CD14-positive monocyte (primary cell): ENCODE results near the gene GALNT4. TPM values are rescaled to one million over a fixed set of nuclear protein-coding genes. Genes with fewer than 3 reads are reported as not detected.

Source experiments
- DNase-seq, 3 donors: peaks; one replicate each; pipeline ENCODE4 v3.0.0-alpha.2; 2011 to 2022
- H2AFZ ChIP-seq: 2 replicates; pipeline ENCODE4 v1.6.0; 2012; ENCODE audit warnings: mild to moderate bottlenecking, low read depth, low read length, inconsistent platforms; ENCODE audit not compliant: insufficient read depth, poor library complexity, severe bottlenecking
- H3K27ac ChIP-seq, 2 donors: 1 replicate in 1 of 2; 2 replicates in 1 of 2; pipeline ENCODE4 v1.5.1; 2012 to 2013; ENCODE audit warnings: low read length in 2 of 2, control low read depth in 1 of 2, inconsistent platforms in 1 of 2, low read depth in 1 of 2, mild to moderate bottlenecking in 1 of 2
- H3K27me3 ChIP-seq, 2 donors: one replicate each; pipeline versions ENCODE4 v1.6.0 to v1.6.1; 2011 to 2013; ENCODE audit warnings: low read length in 2 of 2; ENCODE audit not compliant: control insufficient read depth in 2 of 2, insufficient read depth in 2 of 2
- H3K36me3 ChIP-seq, 2 donors: replicated peaks in 1 of 2; 1 replicate in 1 of 2; 2 replicates in 1 of 2; pipeline versions ENCODE4 v1.5.1 to v1.6.1; 2012 to 2013; ENCODE audit warnings: low read length in 2 of 2, control low read depth in 1 of 2, inconsistent platforms in 1 of 2, mild to moderate bottlenecking in 1 of 2; ENCODE audit not compliant: insufficient read depth in 2 of 2, control insufficient read depth in 1 of 2
- H3K4me1 ChIP-seq, 2 donors: 1 replicate in 1 of 2; 2 replicates in 1 of 2; pipeline versions ENCODE4 v1.5.1 to v1.6.1; 2012 to 2013; ENCODE audit warnings: low read length in 2 of 2, control low read depth in 1 of 2, inconsistent platforms in 1 of 2, mild to moderate bottlenecking in 1 of 2, moderate library complexity in 1 of 2; ENCODE audit not compliant: insufficient read depth in 2 of 2, control insufficient read depth in 1 of 2
- H3K4me2 ChIP-seq: replicated peaks from 2 replicates; pipeline ENCODE3; 2012; ENCODE audit warnings: low read length, moderate library complexity, mild to moderate bottlenecking; ENCODE audit not compliant: poor library complexity, severe bottlenecking; ENCODE audit errors: extremely low read depth
- H3K4me3 ChIP-seq, 3 experiments: fragments of 200-600 bp in 1 of 3; sonication (generic) in 1 of 3; replicated peaks in 1 of 3; 1 replicate in 2 of 3; 2 replicates in 1 of 3; pipeline ENCODE4 v1.5.1; 2011 to 2013; ENCODE audit warnings: low read length in 3 of 3, mild to moderate bottlenecking in 3 of 3, control low read depth in 2 of 3, low read depth in 2 of 3, inconsistent platforms in 1 of 3, moderate library complexity in 1 of 3
- H3K79me2 ChIP-seq: 2 replicates; pipeline ENCODE4 v1.6.0; 2012; ENCODE audit warnings: mild to moderate bottlenecking, control low read depth, inconsistent platforms, low read length, moderate library complexity; ENCODE audit not compliant: insufficient read depth
- H3K9ac ChIP-seq: 2 replicates; pipeline ENCODE4 v1.6.0; 2017; ENCODE audit warnings: low read length, mild to moderate bottlenecking; ENCODE audit not compliant: insufficient read depth, poor library complexity, severe bottlenecking
- H3K9me3 ChIP-seq, 2 donors: replicated peaks in 1 of 2; 1 replicate in 1 of 2; 2 replicates in 1 of 2; pipeline versions ENCODE4 v1.5.1 to v1.6.1; 2012 to 2013; ENCODE audit warnings: low read length in 2 of 2, control low read depth in 1 of 2; ENCODE audit not compliant: control insufficient read depth in 1 of 2, insufficient read depth in 1 of 2
- H4K20me1 ChIP-seq: 2 replicates; pipeline ENCODE4 v1.6.0; 2012; ENCODE audit warnings: mild to moderate bottlenecking, low read length, control low read depth, moderate library complexity; ENCODE audit not compliant: insufficient read depth
- H3K27ac Mint-ChIP-seq, 7 donors: one replicate each; pipeline ENCODE4 v1.8.0; 2020; ENCODE audit warnings: mild to moderate bottlenecking in 7 of 7, mixed read lengths in 7 of 7, moderate library complexity in 6 of 7, inconsistent platforms in 2 of 7
- H3K27me3 Mint-ChIP-seq, 3 donors: one replicate each; pipeline ENCODE4 v1.8.0; 2021 to 2022; ENCODE audit warnings: low read depth in 3 of 3, mild to moderate bottlenecking in 3 of 3, mixed read lengths in 3 of 3, moderate library complexity in 3 of 3, inconsistent platforms in 1 of 3
- H3K36me3 Mint-ChIP-seq, 2 donors: one replicate each; pipeline ENCODE4 v1.8.0; 2020; ENCODE audit warnings: mixed read lengths in 2 of 2, inconsistent platforms in 1 of 2, mild to moderate bottlenecking in 1 of 2
- H3K4me1 Mint-ChIP-seq: one replicate; pipeline ENCODE4 v1.8.0; 2020; ENCODE audit warnings: mild to moderate bottlenecking, mixed read lengths
- H3K4me3 Mint-ChIP-seq, 2 donors: one replicate each; pipeline ENCODE4 v1.8.0; 2020; ENCODE audit warnings: mild to moderate bottlenecking in 2 of 2, mixed read lengths in 2 of 2, moderate library complexity in 1 of 2
- H3K9me3 Mint-ChIP-seq, 7 donors: one replicate each; pipeline ENCODE4 v1.8.0; 2020 to 2022; ENCODE audit warnings: mixed read lengths in 7 of 7, mild to moderate bottlenecking in 6 of 7, moderate library complexity in 6 of 7, inconsistent platforms in 2 of 7
- WGBS: methylation state at CpG from one replicate; pipeline ENCODE4 v1.1.5; 2013; ENCODE audit warnings: missing lambda C conversion rate; ENCODE audit not compliant: insufficient coverage; 5-methylcytosine and 5-hydroxymethylcytosine counted together
- intact Hi-C, 2 donors: fragments of 100-400 bp; cut with micrococcal nuclease; formaldehyde crosslinking; loops; one replicate each; pipeline versions ENCODE4 v1.15.0 to v1.15.1; 2023
- polyA plus RNA-seq, 3 donors: library from polyadenylated mRNA; depleted of rRNA in 1 of 3; unstranded in 2 of 3; stranded (reverse) in 1 of 3; fragments of 300-500 nt in 2 of 3; fragments of >200 nt in 1 of 3; fragmentation: Illumina TruSeq in 2 of 3; gene quantifications; 1 replicate in 2 of 3; 2 replicates in 1 of 3; pipeline ENCODE4 v1.2.3, GENCODE V29; 2012 to 2021
- TF ChIP-seq, protein P1 (sequence below): fragments of 200-600 bp; IDR thresholded peaks from one replicate; pipeline ENCODE4 v1.8.0; 2022; ENCODE audit warnings: antibody characterized with exemption, mild to moderate bottlenecking

Gene GALNT4
- polyA plus RNA-seq, 3 donors, result 3.7 to 12.9 (median 10.7) TPM

GRCh38 chr12:89565002-89565401 is 40.4 kb upstream of the GALNT4 start:
- Mint-ChIP-seq H3K36me3 (no peaks in the 10 kb centered on the region), H3K4me3 (no peak overlapping the region), H3K9me3 (peaks cover 0 to 2% (median 0%) of the 10 kb centered on the region in 7 donors), H3K27me3 (peaks cover 0 to 3% (median 0%) of the 10 kb centered on the region in 3 donors), H3K4me1 (peaks cover 4% of the 10 kb centered on the region), H3K27ac (no peak overlapping the region)
- Histone ChIP-seq H3K9ac (no peak overlapping the region), H2AFZ (no peak overlapping the region), H3K79me2 (no peaks in the 10 kb centered on the region), H3K27me3 (no peaks in the 10 kb centered on the region), H3K9me3 (no peaks in the 10 kb centered on the region), H3K4me2 (no peak overlapping the region), H3K4me1 (no peaks in the 10 kb centered on the region), H4K20me1 (no peaks in the 10 kb centered on the region), H3K36me3 (no peaks in the 10 kb centered on the region), H3K27ac (no peak overlapping the region), H3K4me3 (no peak overlapping the region)
- TF ChIP-seq, protein P1, sequence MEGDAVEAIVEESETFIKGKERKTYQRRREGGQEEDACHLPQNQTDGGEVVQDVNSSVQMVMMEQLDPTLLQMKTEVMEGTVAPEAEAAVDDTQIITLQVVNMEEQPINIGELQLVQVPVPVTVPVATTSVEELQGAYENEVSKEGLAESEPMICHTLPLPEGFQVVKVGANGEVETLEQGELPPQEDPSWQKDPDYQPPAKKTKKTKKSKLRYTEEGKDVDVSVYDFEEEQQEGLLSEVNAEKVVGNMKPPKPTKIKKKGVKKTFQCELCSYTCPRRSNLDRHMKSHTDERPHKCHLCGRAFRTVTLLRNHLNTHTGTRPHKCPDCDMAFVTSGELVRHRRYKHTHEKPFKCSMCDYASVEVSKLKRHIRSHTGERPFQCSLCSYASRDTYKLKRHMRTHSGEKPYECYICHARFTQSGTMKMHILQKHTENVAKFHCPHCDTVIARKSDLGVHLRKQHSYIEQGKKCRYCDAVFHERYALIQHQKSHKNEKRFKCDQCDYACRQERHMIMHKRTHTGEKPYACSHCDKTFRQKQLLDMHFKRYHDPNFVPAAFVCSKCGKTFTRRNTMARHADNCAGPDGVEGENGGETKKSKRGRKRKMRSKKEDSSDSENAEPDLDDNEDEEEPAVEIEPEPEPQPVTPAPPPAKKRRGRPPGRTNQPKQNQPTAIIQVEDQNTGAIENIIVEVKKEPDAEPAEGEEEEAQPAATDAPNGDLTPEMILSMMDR, result no peak
- intact Hi-C loops, result no loop called here
- no peak for DNase-seq

- WGBS, result 96% methylated on average over 7 of the region's 10 CpGs
- Histone ChIP-seq H3K27me3 (no peaks in the 10 kb centered on the region), H3K79me2 (no peaks in the 10 kb centered on the region), H3K4me1 (no peaks in the 10 kb centered on the region), H3K9me3 (no peaks in the 10 kb centered on the region), H3K4me2 (no peak overlapping the region), H3K36me3 (no peaks in the 10 kb centered on the region), H3K9ac (no peak overlapping the region), H3K27ac (no peak overlapping the region), H2AFZ (no peak overlapping the region), H4K20me1 (no peaks in the 10 kb centered on the region), H3K4me3 (no peak overlapping the region)
- Mint-ChIP-seq H3K27me3 (peaks cover 0 to 2% (median 0%) of the 10 kb centered on the region in 3 donors), H3K27ac (no peak overlapping the region), H3K4me1 (no peaks in the 10 kb centered on the region), H3K4me3 (no peak overlapping the region), H3K36me3 (no peaks in the 10 kb centered on the region), H3K9me3 (peaks cover 0 to 4% (median 2%) of the 10 kb centered on the region in 7 donors)
- no peak for DNase-seq
- TF ChIP-seq, protein P1, result no peak
- intact Hi-C loops, result no loop called here
Observed at GRCh38 chr12:89559753-89560152, 35.2 kb upstream of the GALNT4 start.
